Trophoblast cell (in vitro differentiated cells and primary cell): ENCODE data around the gene ATP13A4.

Experiments used
- DNase-seq, 2 donors: peaks; one replicate each; pipeline ENCODE4 v3.0.0-alpha.2; 2016
- H2AFZ ChIP-seq: 2 replicates; pipeline ENCODE4 v1.6.1; 2013; ENCODE audit warnings: low read length, moderate library complexity, mild to moderate bottlenecking; ENCODE audit not compliant: insufficient read depth, poor library complexity
- H2AK5ac ChIP-seq: 2 replicates; pipeline ENCODE4 v1.6.1; 2013; ENCODE audit warnings: mild to moderate bottlenecking, low read length
- H2BK120ac ChIP-seq: 2 replicates; pipeline ENCODE4 v1.6.1; 2013; ENCODE audit warnings: low read length, mild to moderate bottlenecking, moderate library complexity; ENCODE audit not compliant: insufficient read depth, poor library complexity
- H2BK12ac ChIP-seq: 2 replicates; pipeline ENCODE4 v1.6.1; 2013; ENCODE audit warnings: mild to moderate bottlenecking, low read length, moderate library complexity
- H2BK5ac ChIP-seq: 2 replicates; pipeline ENCODE4 v1.6.1; 2013; ENCODE audit warnings: low read length, low read depth, moderate library complexity, mild to moderate bottlenecking; ENCODE audit not compliant: poor library complexity
- H3K14ac ChIP-seq: 2 replicates; pipeline ENCODE4 v1.6.1; 2013; ENCODE audit warnings: mild to moderate bottlenecking, low read length
- H3K18ac ChIP-seq: 2 replicates; pipeline ENCODE4 v1.6.1; 2013; ENCODE audit warnings: mild to moderate bottlenecking, low read length
- H3K23ac ChIP-seq: 2 replicates; pipeline ENCODE4 v1.6.1; 2013; ENCODE audit warnings: low read length
- H3K27ac ChIP-seq: 2 replicates; pipeline ENCODE4 v1.5.1; 2013; ENCODE audit warnings: low read depth, mild to moderate bottlenecking, inconsistent platforms, low read length, moderate library complexity
- H3K27me3 ChIP-seq: 2 replicates; pipeline ENCODE4 v1.6.1; 2013; ENCODE audit warnings: inconsistent platforms, mild to moderate bottlenecking, low read length, moderate library complexity; ENCODE audit not compliant: insufficient read depth
- H3K36me3 ChIP-seq, 2 experiments: 1 replicate in 1 of 2; 2 replicates in 1 of 2; pipeline ENCODE4 v1.6.1; 2013; ENCODE audit warnings: low read length in 2 of 2, mild to moderate bottlenecking in 2 of 2, moderate library complexity in 1 of 2; ENCODE audit not compliant: insufficient read depth in 2 of 2, control insufficient read depth in 1 of 2
- H3K4ac ChIP-seq: 2 replicates; pipeline ENCODE4 v1.6.1; 2013; ENCODE audit warnings: low read depth, mild to moderate bottlenecking, low read length, moderate library complexity
- H3K4me1 ChIP-seq, 2 experiments: 1 replicate in 1 of 2; 2 replicates in 1 of 2; pipeline ENCODE4 v1.6.1; 2013; ENCODE audit warnings: low read length in 2 of 2, mild to moderate bottlenecking in 2 of 2, moderate library complexity in 1 of 2; ENCODE audit not compliant: insufficient read depth in 2 of 2, control insufficient read depth in 1 of 2
- H3K4me2 ChIP-seq: 2 replicates; pipeline ENCODE4 v1.6.1; 2013; ENCODE audit warnings: inconsistent platforms, mild to moderate bottlenecking, low read length, moderate library complexity
- H3K4me3 ChIP-seq: 2 replicates; pipeline ENCODE4 v1.5.1; 2013; ENCODE audit warnings: mild to moderate bottlenecking, low read depth, low read length, inconsistent platforms
- H3K79me1 ChIP-seq: one replicate; pipeline ENCODE4 v1.6.1; 2013; ENCODE audit warnings: low read length
- H3K79me2 ChIP-seq: 2 replicates; pipeline ENCODE4 v1.6.1; 2013; ENCODE audit warnings: low read length, mild to moderate bottlenecking; ENCODE audit not compliant: control insufficient read depth, insufficient read depth, poor library complexity
- H3K9ac ChIP-seq: 2 replicates; pipeline ENCODE4 v1.6.1; 2013; ENCODE audit warnings: mild to moderate bottlenecking, low read length
- H3K9me3 ChIP-seq: 2 replicates; pipeline ENCODE4 v1.6.1; 2013; ENCODE audit warnings: low read depth, mild to moderate bottlenecking, control low read depth, inconsistent platforms, low read length; ENCODE audit not compliant: insufficient read depth
- H4K12ac ChIP-seq: 2 replicates; pipeline ENCODE4 v1.6.1; 2013; ENCODE audit warnings: low read depth, mild to moderate bottlenecking, low read length, moderate library complexity
- H4K8ac ChIP-seq: 2 replicates; pipeline ENCODE4 v1.6.1; 2013; ENCODE audit warnings: low read depth, mild to moderate bottlenecking, low read length, moderate library complexity
- H4K91ac ChIP-seq: one replicate; pipeline ENCODE4 v1.6.1; 2013; ENCODE audit warnings: low read depth, mild to moderate bottlenecking, low read length, moderate library complexity
- WGBS: extraction: QIAGEN DNeasy Blood & Tissue Kit; methylation state at CpG from one replicate; pipeline ENCODE4 v1.1.7; 2013; ENCODE audit warnings: missing lambda C conversion rate; ENCODE audit not compliant: insufficient read length, insufficient coverage; ENCODE audit errors: extremely low coverage; 5-methylcytosine and 5-hydroxymethylcytosine counted together

ATP13A4 gene

DNA sequence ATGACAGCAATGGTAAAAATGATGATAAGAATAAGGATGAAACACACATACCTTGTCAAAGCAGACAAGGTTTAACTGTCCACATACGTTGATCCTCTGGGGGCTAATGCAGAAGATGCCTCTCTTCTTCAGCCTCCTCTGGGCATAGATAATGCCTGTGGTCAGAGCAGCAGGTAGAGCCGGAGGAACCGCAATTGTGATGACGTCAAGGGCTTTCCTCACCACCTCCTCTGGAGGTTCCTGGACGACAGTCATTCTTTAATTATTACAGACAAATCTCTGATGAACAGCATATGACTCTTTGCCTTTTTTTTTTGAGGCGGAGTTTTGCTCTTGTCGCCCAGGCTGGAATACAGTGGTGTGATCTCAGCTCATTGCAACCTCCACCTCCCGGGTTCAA is 89.8 kb downstream of the ATP13A4 start:
- DNase-seq = peak; percentile 12 to 56

DNA sequence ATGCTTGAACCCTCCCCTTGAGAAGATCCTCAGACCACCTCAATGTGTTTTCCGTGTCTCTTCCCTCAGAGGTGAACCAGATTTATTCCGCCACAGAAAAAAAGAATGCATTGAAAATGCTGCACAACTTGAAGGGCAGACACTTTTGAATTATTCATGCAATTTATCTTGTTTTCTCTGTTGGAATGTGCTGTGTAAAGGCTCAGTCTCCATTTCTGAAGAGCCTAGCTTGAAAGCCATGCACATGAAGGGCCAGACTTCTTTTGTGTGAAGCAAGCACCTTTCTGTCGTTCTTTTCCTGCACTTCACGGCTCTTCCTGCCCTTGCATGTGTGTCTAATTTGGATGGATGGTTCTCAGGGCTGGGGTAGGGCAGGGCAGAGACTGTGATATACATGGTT is 97.2 kb downstream of the ATP13A4 start:
- Histone ChIP-seq H3K79me1 (no peaks in the 10 kb centered on the region), H2BK120ac (no peak overlapping the region), H3K4me1 (no peaks in the 10 kb centered on the region), H3K9ac (no peak overlapping the region), H3K14ac (no peak overlapping the region), H3K4ac (no peak overlapping the region), H4K8ac (no peak overlapping the region), H3K36me3 (no peaks in the 10 kb centered on the region), H2BK5ac (no peak overlapping the region), H2BK12ac (no peak overlapping the region), H3K9me3 (no peaks in the 10 kb centered on the region), H4K12ac (no peak overlapping the region), H3K4me3 (no peak overlapping the region), H3K4me2 (no peak overlapping the region), H3K27ac (no peak overlapping the region), H2AFZ (no peak overlapping the region), H3K18ac (no peak overlapping the region), H4K91ac (no peak overlapping the region), H3K23ac (no peak overlapping the region), H2AK5ac (no peak overlapping the region), H3K79me2 (no peaks in the 10 kb centered on the region), H3K27me3 (no peaks in the 10 kb centered on the region)
- DNase-seq = no peak
- no CpG with 5 or more reads among the region's 4 CpGs for WGBS

More for the DNA sequence above, 89.8 kb downstream of the ATP13A4 start:
- Histone ChIP-seq H2BK12ac (no peak overlapping the region), H3K4me1 (no peaks in the 10 kb centered on the region), H4K91ac (no peak overlapping the region), H2BK5ac (no peak overlapping the region), H3K4ac (no peak overlapping the region), H3K23ac (no peak overlapping the region), H2BK120ac (no peak overlapping the region), H3K27ac (no peak overlapping the region), H2AFZ (no peak overlapping the region), H3K14ac (no peak overlapping the region), H3K9ac (no peak overlapping the region), H2AK5ac (no peak overlapping the region), H3K79me2 (no peaks in the 10 kb centered on the region), H3K79me1 (no peaks in the 10 kb centered on the region), H3K18ac (no peak overlapping the region), H4K12ac (no peak overlapping the region), H3K4me2 (no peak overlapping the region), H4K8ac (no peak overlapping the region), H3K36me3 (no peaks in the 10 kb centered on the region), H3K9me3 (no peaks in the 10 kb centered on the region), H3K27me3 (no peaks in the 10 kb centered on the region), H3K4me3 (no peak overlapping the region)
- WGBS = no CpG with 5 or more reads among the region's 8 CpGs

DNA sequence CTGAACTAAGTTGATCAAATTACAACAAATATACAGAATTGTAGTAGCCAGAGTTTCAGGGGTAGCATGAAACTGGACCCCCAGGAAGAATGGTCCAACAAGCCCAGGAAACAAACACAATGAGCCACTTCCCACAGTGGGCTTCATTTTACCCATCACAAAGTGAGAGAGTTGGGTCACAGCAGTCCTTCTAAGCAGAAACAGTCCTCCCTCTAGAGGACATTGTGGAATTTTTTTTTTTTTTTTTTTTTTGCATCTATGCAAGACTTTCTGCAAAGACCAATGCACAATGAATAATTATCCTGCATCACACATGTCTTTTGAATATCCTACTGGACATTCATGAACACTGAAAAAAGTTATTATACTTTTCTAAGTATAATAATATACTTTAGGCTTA is 102.4 kb downstream of the ATP13A4 start:
- Histone ChIP-seq H3K27ac (no peak overlapping the region), H4K8ac (no peak overlapping the region), H2BK5ac (no peak overlapping the region), H3K9me3 (no peaks in the 10 kb centered on the region), H2BK120ac (no peak overlapping the region), H2AK5ac (no peak overlapping the region), H3K4me3 (no peak overlapping the region), H3K4ac (no peak overlapping the region), H3K18ac (no peak overlapping the region), H3K4me2 (no peak overlapping the region), H4K91ac (no peak overlapping the region), H2BK12ac (no peak overlapping the region), H4K12ac (no peak overlapping the region), H3K14ac (no peak overlapping the region), H3K79me1 (no peaks in the 10 kb centered on the region), H3K79me2 (no peaks in the 10 kb centered on the region), H3K27me3 (no peaks in the 10 kb centered on the region), H3K4me1 (no peaks in the 10 kb centered on the region), H3K36me3 (no peaks in the 10 kb centered on the region), H3K9ac (no peak overlapping the region), H2AFZ (no peak overlapping the region), H3K23ac (no peak overlapping the region)
- DNase-seq = peak in 1 of 2 donors; percentile 43

DNA sequence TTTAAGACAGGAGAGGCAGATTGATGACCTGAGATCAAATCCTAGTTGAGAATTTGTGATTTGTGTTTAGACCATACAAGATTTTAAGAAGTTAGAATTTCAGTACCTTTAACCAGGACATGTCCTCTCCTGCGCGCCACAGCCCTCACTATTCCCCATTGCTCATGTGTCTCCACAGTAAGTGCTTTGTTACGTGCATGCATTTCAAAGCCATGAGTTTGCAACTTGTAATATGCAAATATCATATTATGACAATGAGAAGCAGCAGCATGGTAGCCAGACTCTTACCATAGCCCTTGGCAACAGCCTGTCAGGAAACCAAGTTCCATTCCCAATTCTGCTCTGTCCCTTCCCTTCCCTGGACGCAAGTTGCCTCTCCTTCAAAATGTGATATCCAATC is 102.8 kb downstream of the ATP13A4 start:
- no peak overlapping the region for H2BK5ac ChIP-seq
- H2AK5ac ChIP-seq = no peak overlapping the region
- no peaks in the 10 kb centered on the region for H3K9me3 ChIP-seq
- no peak overlapping the region for H3K4me2 ChIP-seq
- H4K91ac ChIP-seq = no peak overlapping the region
- H2AFZ ChIP-seq = no peak overlapping the region
- no peak overlapping the region for H2BK12ac ChIP-seq
- no peak overlapping the region for H3K9ac ChIP-seq
- no peaks in the 10 kb centered on the region for H3K79me1 ChIP-seq
- no peak overlapping the region for H3K18ac ChIP-seq
- no peak overlapping the region for H4K8ac ChIP-seq
- H3K4me1 ChIP-seq = no peaks in the 10 kb centered on the region
- no peaks in the 10 kb centered on the region for H3K27me3 ChIP-seq
- H3K23ac ChIP-seq = no peak overlapping the region
- no peak overlapping the region for H3K14ac ChIP-seq
- H3K4me3 ChIP-seq = no peak overlapping the region
- H2BK120ac ChIP-seq = no peak overlapping the region
- no peaks in the 10 kb centered on the region for H3K79me2 ChIP-seq
- no peak overlapping the region for H3K4ac ChIP-seq
- no CpG with 5 or more reads among the region's 4 CpGs for WGBS
- no peak overlapping the region for H4K12ac ChIP-seq
- no peaks in the 10 kb centered on the region for H3K36me3 ChIP-seq
- H3K27ac ChIP-seq = no peak overlapping the region
- DNase-seq = peak; percentile 44 to 63
